GM12872 (cell line): ENCODE results near the gene FARP1.

Experiments
- TF ChIP-seq, protein P1 (sequence below): IDR thresholded peaks from 3 replicates; pipeline ENCODE4 v1.5.1; 2011; ENCODE audit warnings: low read depth, mild to moderate bottlenecking, low read length, moderate library complexity; ENCODE audit not compliant: insufficient read depth

FARP1 gene

DNA sequence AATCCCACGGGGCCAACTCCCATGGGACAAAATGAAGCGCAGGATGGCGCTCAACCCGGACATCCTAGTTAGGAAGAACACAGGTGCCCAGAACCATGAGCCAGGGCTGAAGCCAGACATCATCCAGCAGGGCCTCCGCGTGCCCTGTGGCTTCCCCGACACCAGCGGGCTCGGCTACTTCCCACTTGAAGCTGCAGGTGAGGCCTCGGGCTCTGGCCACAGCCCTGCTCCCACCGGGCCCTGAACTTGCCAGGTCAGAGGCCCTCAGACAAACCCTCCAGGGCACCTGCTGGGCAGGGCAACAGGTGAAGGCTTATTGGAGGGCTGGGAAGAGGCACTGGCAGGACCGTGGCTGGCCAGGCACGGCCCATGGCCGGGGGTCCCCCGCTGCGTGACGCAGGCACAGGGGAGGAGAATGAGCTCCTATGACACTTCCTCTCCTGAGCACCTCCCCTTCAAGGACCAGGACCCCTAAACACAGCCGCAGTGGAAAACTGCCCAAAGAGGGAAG, 316.3 kb downstream of the FARP1 start:
- TF ChIP-seq, protein P1, sequence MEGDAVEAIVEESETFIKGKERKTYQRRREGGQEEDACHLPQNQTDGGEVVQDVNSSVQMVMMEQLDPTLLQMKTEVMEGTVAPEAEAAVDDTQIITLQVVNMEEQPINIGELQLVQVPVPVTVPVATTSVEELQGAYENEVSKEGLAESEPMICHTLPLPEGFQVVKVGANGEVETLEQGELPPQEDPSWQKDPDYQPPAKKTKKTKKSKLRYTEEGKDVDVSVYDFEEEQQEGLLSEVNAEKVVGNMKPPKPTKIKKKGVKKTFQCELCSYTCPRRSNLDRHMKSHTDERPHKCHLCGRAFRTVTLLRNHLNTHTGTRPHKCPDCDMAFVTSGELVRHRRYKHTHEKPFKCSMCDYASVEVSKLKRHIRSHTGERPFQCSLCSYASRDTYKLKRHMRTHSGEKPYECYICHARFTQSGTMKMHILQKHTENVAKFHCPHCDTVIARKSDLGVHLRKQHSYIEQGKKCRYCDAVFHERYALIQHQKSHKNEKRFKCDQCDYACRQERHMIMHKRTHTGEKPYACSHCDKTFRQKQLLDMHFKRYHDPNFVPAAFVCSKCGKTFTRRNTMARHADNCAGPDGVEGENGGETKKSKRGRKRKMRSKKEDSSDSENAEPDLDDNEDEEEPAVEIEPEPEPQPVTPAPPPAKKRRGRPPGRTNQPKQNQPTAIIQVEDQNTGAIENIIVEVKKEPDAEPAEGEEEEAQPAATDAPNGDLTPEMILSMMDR: no peak

DNA sequence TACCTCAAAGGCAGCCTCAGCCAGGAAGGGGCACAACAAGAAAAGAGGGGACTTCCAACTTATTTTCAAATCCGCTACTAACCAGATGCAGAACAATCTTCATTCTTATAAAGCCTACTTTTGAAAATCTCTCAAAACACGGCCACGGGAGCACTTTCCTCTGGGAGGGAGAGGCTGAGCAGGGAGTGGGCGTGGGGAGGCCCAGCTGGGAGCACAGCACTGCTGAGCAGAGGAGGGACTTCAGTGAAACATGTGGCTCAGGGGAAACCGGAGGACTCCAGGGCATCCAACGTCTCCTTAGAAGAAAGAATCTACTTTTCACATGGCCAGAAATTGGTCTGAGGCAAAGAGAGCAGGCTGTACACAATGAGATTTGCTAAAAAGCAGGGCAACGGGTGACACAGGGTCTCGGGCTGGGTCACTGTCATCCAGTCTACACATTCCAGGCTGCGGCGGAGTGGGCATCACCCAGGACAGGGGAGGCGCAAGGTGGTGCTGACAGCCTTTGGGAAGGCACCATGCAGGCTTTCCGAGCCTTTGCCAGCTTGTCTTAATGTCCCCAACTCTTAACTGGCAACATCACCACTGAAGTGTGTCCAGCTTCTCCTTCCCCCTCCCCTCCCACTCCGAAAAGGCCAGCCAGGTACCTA, 317.0 kb downstream of the FARP1 start:
- TF ChIP-seq, protein P1: no peak

DNA sequence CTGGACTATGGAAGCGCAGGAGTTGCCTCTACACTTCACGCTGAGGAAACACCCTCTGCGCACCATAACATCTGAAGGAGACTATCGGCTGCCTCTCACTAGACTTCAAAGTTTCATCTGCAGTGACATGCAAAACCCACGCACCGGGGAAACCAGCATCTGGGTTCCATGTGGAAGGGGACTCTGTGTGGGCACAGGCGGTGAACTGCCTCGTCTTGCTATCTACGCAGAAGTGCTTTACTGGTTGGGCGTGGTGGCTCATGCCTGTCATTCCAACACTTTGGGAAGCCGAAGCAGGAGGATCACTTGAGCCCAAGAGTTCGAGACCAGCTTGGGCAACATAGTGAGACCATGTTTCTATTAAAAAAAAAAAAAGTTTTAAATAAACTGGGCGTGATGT, 317.6 kb downstream of the FARP1 start:
- TF ChIP-seq, protein P1: no peak

DNA sequence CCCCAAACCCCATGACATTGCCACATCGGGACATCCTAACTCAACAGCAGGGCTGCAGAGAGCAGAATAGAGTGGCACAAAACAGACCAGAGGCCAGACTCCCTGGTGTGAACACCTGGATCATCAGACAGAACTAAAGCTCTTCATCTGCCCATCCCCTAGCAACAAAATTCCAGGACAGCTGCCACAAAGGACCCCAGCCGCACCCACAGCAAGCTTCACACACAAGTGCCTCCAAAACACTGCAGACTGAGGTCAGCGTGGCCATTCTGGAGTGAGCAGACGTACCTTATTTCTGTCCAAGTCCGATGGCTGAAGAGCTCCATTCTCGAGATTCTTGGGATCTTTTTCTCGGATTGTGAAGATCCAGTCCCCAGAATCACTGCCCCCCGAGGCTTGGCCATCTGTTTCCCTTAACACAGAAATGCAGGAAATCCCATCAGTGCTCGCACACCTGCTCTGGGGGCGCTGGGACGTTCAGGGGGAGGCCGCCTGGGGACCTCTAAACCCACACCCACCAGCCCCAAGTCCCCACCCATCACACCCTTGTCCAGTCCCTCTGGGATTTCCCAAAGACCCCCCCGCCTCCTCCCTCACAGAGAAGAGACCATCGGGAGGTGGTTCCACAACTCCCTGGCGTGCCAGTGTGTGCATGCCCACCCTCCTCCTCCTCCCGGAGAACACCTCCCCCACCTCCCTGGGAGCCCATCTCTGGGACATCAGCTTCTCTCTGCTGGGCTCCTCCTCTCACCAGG, 318.8 kb downstream of the FARP1 start:
- TF ChIP-seq, protein P1: no peak

- TF ChIP-seq, protein P1: no peak
These were observed 319.5 kb downstream of the FARP1 start for GRCh38 chr13:98462241-98462882.

GRCh38 chr13:98462946-98463345, 320.1 kb downstream of the FARP1 start:
- TF ChIP-seq, protein P1: no peak

GRCh38 chr13:98466634-98467236, 323.8 kb downstream of the FARP1 start:
- TF ChIP-seq, protein P1: peak; percentile 56
